ENCODE measurements around the gene RCAN2.

DNA sequence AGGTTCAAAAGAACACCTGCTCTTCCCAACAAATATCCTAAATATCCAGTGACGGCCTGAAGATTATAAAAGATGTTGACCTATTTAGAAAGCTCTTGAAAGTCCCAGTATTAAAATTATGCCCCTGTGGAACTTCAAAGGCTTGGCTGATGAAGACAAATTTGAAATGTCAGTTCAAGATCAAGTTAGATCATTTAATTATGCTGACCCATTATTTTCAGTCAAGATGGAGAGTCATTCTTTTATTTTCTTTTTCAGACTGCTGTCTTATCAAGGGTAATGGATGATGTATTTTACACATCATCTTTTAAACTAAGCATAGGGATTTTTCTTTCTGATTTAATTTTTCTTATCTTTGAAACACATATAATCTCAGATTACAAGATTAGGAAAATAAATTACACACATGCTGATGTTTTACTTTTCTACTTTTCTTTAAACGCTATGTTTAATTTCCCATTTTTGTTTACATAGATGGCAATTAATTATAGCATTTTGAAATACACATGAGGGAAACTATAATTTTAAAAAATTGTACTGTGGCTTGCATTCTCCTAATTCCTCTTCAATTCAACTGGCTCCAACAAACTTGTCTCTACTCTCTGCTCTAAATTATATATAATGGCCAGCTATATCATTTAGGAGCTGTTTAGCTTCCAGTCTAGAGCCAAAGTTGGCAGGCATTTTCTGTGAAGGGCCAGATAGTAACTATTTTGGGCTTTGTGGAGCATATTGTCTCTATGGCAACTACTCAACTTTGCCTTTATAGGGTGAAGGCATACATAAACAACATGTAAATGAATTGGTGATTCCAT is 123.7 kb downstream of the RCAN2 start:
- TF ChIP-seq, protein P1, sequence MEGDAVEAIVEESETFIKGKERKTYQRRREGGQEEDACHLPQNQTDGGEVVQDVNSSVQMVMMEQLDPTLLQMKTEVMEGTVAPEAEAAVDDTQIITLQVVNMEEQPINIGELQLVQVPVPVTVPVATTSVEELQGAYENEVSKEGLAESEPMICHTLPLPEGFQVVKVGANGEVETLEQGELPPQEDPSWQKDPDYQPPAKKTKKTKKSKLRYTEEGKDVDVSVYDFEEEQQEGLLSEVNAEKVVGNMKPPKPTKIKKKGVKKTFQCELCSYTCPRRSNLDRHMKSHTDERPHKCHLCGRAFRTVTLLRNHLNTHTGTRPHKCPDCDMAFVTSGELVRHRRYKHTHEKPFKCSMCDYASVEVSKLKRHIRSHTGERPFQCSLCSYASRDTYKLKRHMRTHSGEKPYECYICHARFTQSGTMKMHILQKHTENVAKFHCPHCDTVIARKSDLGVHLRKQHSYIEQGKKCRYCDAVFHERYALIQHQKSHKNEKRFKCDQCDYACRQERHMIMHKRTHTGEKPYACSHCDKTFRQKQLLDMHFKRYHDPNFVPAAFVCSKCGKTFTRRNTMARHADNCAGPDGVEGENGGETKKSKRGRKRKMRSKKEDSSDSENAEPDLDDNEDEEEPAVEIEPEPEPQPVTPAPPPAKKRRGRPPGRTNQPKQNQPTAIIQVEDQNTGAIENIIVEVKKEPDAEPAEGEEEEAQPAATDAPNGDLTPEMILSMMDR (IDR thresholded peaks at IDR 0.05; ENCODE audit: extremely low read depth in 1 of 2, insufficient read depth in 1 of 2, low read depth in 1 of 2, low read length in 2 of 2) = no peak
- TF ChIP-seq POLR2AphosphoS5 (IDR thresholded peaks at IDR 0.05; ENCODE audit: insufficient read depth, low read depth, low read length) (no peak), POLR2A (IDR thresholded peaks at IDR 0.05; ENCODE audit: low read depth, low read length) (no peak), MYC (IDR thresholded peaks at IDR 0.05; ENCODE audit: low read depth, low read length) (no peak), EZH2 (IDR thresholded peaks at IDR 0.05; ENCODE audit: borderline replicate concordance, low read depth, low read length, severe bottlenecking) (no peak)
- TF ChIP-seq, protein P2, sequence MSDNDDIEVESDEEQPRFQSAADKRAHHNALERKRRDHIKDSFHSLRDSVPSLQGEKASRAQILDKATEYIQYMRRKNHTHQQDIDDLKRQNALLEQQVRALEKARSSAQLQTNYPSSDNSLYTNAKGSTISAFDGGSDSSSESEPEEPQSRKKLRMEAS (IDR thresholded peaks at IDR 0.05; ENCODE audit: insufficient read depth, insufficient read length) = no peak
